Measurements from ENCODE around the gene SULT1C2. TPM values are rescaled to one million over a fixed set of nuclear protein-coding genes. Genes with fewer than 3 reads are reported as not detected.

SULT1C2 gene
- total and polyA plus RNA-seq, 9 of the 15 experiments (the other 6 are each of a cell fraction or from before 2014, with no cell fraction given) = 0.22 TPM; not detected in 8

DNA sequence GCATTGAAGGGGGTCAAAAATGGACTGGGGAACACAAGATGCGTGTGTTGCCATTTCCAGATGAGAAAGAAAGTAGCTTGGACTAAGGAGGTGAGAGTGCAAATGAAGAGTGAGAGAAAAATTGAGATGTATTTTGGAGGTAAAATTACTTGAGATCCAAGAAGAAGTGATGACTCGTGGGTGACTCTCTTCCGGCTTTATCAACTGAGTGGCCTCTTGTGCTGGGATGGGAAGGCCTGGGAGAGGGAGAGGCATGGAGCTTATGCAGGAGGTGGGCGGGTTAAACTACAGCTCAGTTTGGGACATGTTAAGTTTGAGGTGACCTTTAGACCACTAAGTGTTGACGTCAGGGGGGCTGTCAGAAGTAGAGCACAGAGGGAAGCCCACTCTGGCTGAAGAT is 34.9 kb downstream of the SULT1C2 start:
- Histone ChIP-seq H4K20me1 (replicated peaks; ENCODE audit: control insufficient read depth, insufficient read depth, low read length) (no peaks in the 10 kb centered on the region), H3K9ac (ENCODE audit: insufficient read depth in 1 of 2, low read depth in 2 of 2, low read length in 2 of 2) (no peak overlapping the region), H3K36me3 (ENCODE audit: control insufficient read depth, insufficient read depth, low read length) (no peaks in the 10 kb centered on the region), H3K4me1 (replicated peaks in 1 of 2; ENCODE audit: control insufficient read depth in 2 of 2, insufficient read depth in 2 of 2, low read length in 2 of 2) (no peaks in the 10 kb centered on the region), H3K9me1 (ENCODE audit: control insufficient read depth, insufficient read depth, low read length) (no peaks in the 10 kb centered on the region), H3K79me2 (ENCODE audit: control insufficient read depth, insufficient read depth, low read length) (no peaks in the 10 kb centered on the region), H3K4me2 (ENCODE audit: insufficient read depth, low read length) (no peak overlapping the region), H3K9me3 (replicated peaks; ENCODE audit: control insufficient read depth, insufficient read depth, low read depth, low read length) (no peaks in the 10 kb centered on the region), H3K4me3 (no peak overlapping the region), H3K27me3 (ENCODE audit: control insufficient read depth in 2 of 2, insufficient read depth in 2 of 2, low read length in 2 of 2) (peaks cover 10 to 27% of the 10 kb centered on the region in 2 experiments; a peak in 4 of 5 replicates), H3K27ac (ENCODE audit: extremely low read depth, low read depth, low read length) (no peak overlapping the region), H2AFZ (ENCODE audit: low read depth, low read length) (no peak overlapping the region)
- in situ Hi-C loops (cut with MboI) = no loop called here
- ChIA-PET CTCF (ENCODE audit: low intra/inter-chr PET ratio) (no interaction called here), POLR2A (interaction anchor here (1.0 kb wide), 1 partner anchor 9 kb away, joined by 5 read pairs; no protein-coding TSS in a partner anchor)
- ATAC-seq = no peak
- TF ChIP-seq DMBX1 (CRISPR knock-in tag; IDR thresholded peaks at IDR 0.05; ENCODE audit: borderline replicate concordance) = no peak
- TF ChIP-seq NFYB (IDR thresholded peaks at IDR 0.05; ENCODE audit: extremely low read depth, insufficient read length) = no peak
- no peak for TF ChIP-seq ZC3H11A (IDR thresholded peaks at IDR 0.05; ENCODE audit: low read depth, low read length)
- TF ChIP-seq CXXC5 (CRISPR knock-in tag; IDR thresholded peaks at IDR 0.05) = no peak
- TF ChIP-seq TCF7L2 (IDR thresholded peaks at IDR 0.05; ENCODE audit: low read depth, low read length) = no peak
- TF ChIP-seq MCM2 (IDR thresholded peaks at IDR 0.05; ENCODE audit: low read depth) = no peak
- TF ChIP-seq NR2C2 (CRISPR knock-in tag; IDR thresholded peaks at IDR 0.05) = no peak
- TF ChIP-seq NR2C2 (tag; IDR thresholded peaks at IDR 0.05) = no peak
- intact Hi-C loops (cut with micrococcal nuclease) = no loop called here
- no peak for FAIRE-seq
- no TSS peak for BruUV-seq (replicated peaks)
- 0% methylated on average over 5 of the region's 5 CpGs for WGBS (ENCODE audit: insufficient coverage, low coverage, missing lambda C conversion rate)
- DNase-seq (ENCODE audit: extremely low read depth in 1 of 4, low spot score in 3 of 4) = no peak
